RWPE1 (cell line): ENCODE results near the gene HCLS1.
"Not testable (repeated sequence)": the region's sequence is repeated elsewhere in the genome, so short reads cannot be mapped to it uniquely, and the experiment has no call there.

Experiments
- CTCF ChIA-PET: fragments of 350-600 bp; sonication (Branson Sonifier 250); formaldehyde crosslinking; extraction: SDS; loops from one replicate; lab custom pipeline; 2021; lab: Yijun Ruan, JAX
- POLR2A ChIA-PET: fragments of 400-600 bp; formaldehyde crosslinking; extraction: SDS; loops from one replicate; lab custom pipeline; 2020; ENCODE audit warnings: antibody characterized with exemption; ENCODE audit not compliant: low non-redundant PET; lab: Yijun Ruan, JAX
- DNase-seq: peaks from one replicate; pipeline ENCODE4 v3.0.0; 2012; ENCODE audit warnings: low spot score
- H3K27ac ChIP-seq: fragments of 450-650 bp; 2 replicates; pipeline ENCODE4 v1.5.1; 2017
- TF ChIP-seq, protein P1 (sequence below): fragments of 450-650 bp; conservative IDR thresholded peaks from 2 replicates; pipeline ENCODE4 v1.5.1; 2017; ENCODE audit warnings: low read depth, mild to moderate bottlenecking

Gene HCLS1

DNA sequence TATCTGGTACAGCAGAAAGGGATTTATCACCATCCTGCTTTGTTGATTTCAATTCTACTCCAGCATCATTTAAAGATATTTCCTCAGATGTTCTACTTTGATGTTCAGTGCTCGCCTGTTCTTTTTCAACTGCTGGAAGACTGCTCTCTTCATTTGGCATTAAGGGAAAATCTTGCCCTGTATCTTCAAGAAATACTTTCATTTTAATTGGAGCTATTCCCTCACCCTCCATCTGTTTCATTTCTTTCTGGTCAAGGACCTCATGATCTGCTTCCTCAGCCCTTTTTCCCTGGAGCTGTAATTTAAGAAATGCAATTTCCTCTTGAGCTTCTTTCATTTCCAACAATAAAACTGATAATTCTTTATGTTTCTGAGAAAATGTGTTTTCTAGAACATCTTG lies 37.8 kb upstream of the HCLS1 start:
- ChIA-PET CTCF (interaction anchor here (0.6 kb wide), 2 partner anchors 127 to 614 kb away, joined by 4 to 6 read pairs; no protein-coding TSS in a partner anchor), POLR2A (no interaction called here)
- no peak overlapping the region for H3K27ac ChIP-seq
- TF ChIP-seq, protein P1, sequence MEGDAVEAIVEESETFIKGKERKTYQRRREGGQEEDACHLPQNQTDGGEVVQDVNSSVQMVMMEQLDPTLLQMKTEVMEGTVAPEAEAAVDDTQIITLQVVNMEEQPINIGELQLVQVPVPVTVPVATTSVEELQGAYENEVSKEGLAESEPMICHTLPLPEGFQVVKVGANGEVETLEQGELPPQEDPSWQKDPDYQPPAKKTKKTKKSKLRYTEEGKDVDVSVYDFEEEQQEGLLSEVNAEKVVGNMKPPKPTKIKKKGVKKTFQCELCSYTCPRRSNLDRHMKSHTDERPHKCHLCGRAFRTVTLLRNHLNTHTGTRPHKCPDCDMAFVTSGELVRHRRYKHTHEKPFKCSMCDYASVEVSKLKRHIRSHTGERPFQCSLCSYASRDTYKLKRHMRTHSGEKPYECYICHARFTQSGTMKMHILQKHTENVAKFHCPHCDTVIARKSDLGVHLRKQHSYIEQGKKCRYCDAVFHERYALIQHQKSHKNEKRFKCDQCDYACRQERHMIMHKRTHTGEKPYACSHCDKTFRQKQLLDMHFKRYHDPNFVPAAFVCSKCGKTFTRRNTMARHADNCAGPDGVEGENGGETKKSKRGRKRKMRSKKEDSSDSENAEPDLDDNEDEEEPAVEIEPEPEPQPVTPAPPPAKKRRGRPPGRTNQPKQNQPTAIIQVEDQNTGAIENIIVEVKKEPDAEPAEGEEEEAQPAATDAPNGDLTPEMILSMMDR = no peak
- no peak for DNase-seq

DNA sequence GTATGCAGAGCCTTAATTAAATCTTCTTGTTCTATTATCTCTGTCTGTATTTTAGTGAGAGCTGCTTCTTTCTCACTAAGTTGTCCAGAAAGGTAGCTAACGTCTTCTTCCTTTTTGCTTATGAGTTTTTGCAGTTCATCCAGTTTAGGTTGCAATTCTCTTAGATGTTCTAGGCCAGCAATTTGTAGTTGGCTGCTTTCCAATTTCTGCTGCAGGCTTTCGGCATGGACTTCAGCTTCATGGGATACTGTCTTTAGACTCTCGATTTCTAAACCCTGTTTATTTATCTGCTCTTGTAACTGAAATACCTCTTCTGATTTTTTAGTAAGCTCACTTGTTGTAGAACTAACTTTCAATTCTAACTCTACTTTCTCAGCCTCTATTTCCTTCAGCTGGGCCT lies 35.5 kb upstream of the HCLS1 start:
- CTCF ChIA-PET = interaction anchor here (0.9 kb wide), 1 partner anchor 9 kb away, joined by 4 read pairs; no protein-coding TSS in a partner anchor
- TF ChIP-seq, protein P1 = no peak
- POLR2A ChIA-PET = no interaction called here

DNA sequence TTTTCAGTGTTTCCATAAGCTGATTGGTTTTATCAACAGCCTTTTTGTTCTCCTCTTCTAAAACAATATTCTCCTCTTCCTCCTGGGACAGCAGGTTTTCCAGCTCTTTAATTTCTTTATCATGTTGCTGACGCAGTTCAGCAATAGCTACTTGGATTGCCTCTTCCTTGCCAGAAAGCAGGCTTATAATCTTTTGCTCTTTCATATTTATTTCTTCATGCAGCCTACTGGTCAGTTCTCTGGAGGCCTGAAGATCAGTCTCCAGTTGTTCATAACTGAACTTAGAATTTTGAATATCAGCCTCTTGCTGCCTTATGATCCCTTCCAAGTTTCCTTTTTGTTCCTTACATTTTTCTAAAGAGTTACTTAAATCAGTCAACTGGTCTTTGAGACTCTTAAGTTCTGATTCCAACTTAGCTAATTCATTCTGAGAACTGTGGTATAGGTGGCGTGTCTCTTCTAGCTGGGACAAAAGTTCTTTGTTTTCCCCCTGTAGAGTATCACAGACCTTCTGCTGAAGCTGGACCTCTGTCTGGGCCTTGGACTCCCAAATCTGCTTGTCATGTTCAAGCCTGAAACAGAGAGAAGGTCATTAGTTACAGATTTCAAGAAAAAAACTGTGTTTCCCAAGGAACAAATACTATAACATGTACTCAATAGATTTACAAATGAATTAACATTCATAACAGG lies 31.5 kb upstream of the HCLS1 start:
- no peak for DNase-seq
- TF ChIP-seq, protein P1 = no peak
- ChIA-PET POLR2A (no interaction called here), CTCF (no interaction called here)
- no peak overlapping the region for H3K27ac ChIP-seq

More for the DNA sequence above, 35.5 kb upstream of the HCLS1 start:
- DNase-seq = no peak
- H3K27ac ChIP-seq = no peak overlapping the region

DNA sequence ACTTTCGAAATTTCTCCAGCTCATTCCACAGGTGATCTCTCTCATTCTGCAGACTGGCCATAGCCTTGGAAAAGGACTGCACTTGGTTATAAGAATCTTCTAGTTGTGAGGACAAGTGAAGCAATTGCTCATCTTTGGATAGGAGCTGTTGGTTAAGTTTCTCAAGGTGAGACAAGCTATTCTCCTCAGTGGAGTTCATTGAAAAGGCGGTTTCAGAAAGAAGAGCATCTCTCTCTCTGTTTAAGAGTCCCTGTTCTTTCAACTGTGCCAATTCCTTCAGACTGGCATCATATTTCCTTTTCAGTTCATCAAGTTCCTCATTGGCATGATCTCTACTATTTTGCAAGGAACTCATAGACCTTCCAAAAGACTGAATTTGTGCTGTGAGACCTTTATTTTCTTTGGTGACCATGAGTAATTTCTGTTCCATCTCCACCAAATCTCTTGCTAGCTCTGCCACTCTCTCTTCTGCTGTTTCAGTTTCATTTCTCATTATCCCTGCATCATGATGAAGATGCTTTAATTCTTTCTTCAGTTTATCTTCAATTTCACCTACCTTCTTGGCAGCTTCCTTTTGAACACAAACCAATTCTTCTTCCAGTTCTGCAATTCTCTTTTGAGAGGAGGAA lies 30.2 kb upstream of the HCLS1 start:
- H3K27ac ChIP-seq = no peak overlapping the region
- DNase-seq = no peak

DNA sequence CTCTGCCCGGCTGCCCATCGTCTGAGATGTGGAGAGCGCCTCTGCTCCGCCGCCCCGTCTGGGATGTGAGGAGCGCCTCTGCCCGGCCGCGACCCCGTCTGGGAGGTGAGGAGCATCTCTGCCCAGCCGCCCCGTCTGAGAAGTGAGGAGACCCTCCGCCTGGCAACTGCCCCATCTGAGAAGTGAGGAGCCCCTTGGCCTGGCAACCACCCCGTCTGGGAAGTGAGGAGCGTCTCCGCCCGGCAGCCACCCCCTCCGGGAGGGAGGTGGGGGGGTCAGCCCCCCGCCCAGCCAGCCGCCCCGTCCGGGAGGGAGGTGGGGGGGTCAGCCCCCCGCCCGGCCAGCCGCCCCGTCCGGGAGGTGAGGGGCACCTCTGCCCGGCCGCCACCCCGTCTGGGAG lies 28.0 kb upstream of the HCLS1 start:
- H3K27ac ChIP-seq, CTCF ChIA-PET, DNase-seq, POLR2A ChIA-PET: not testable (repeated sequence)

More for the DNA sequence above, 30.2 kb upstream of the HCLS1 start:
- TF ChIP-seq, protein P1 = no peak
- POLR2A ChIA-PET = interaction anchor here (0.6 kb wide), 1 partner anchor 681 kb away, joined by 4 read pairs; no protein-coding TSS in a partner anchor
- CTCF ChIA-PET = no interaction called here

DNA sequence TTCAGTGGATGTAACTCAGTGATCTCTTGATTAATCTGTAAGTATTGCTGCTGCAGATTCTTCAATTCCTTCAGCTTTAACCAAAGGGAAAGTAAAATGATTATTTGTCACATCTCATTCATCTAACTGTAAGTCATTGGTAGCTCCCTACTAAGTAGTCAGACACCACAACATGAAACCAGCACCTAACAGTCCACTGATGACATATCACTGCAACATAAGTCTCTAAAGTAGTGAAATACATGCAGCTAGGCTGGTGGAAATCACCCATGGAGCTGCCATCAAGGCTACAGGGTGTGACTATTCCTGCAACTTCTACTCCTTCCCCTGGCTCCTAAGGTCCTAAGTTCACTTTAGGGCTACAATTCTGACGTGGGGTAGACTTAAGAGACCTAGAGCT lies 21.1 kb upstream of the HCLS1 start:
- DNase-seq = no peak
- TF ChIP-seq, protein P1 = no peak
- CTCF ChIA-PET = no interaction called here
- POLR2A ChIA-PET = no interaction called here
- H3K27ac ChIP-seq = no peak overlapping the region

DNA sequence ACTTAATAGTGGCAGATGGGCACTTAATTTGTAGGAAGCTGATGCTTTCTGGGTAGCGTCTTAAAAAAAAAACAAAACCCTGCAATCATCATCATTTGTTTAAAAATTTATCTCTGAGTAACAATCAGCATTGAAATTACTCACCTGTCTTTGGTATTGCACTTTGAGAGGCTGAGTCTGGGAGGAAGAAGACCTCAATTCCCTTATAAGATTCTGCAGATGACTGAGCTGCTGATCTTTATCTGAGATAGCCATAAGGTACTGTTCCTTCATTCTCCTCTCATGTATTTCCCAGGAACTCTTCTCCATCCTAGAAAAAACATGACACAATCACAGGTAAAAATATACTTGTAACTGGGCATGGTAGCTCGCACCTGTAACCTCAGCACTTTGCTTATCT lies 16.4 kb upstream of the HCLS1 start:
- DNase-seq = no peak
- ChIA-PET POLR2A (no interaction called here), CTCF (no interaction called here)
- TF ChIP-seq, protein P1 = no peak
- H3K27ac ChIP-seq = no peak overlapping the region
